Naive thymus-derived CD4-positive, alpha-beta T cell (primary cell): Measurements from ENCODE around the gene TP53TG5. TPM values are rescaled to one million over a fixed set of nuclear protein-coding genes. Genes with fewer than 3 reads are reported as not detected.

Experiments
- ATAC-seq: fragments of 150-1000 bp; cut with Tn5 transposase; 2 replicates; pipeline ENCODE4 v1.10.0; 2021; ENCODE audit warnings: mild to moderate bottlenecking, moderate library complexity
- CTCF ChIA-PET: fragments of 350-600 bp; sonication (Branson Sonifier 250); formaldehyde crosslinking; loops from one replicate; lab custom pipeline; 2021; ENCODE audit warnings: antibody characterized with exemption; lab: Charles Lee
- POLR2A ChIA-PET: fragments of 350-600 bp; sonication (Branson Sonifier 250); formaldehyde crosslinking; loops from one replicate; lab custom pipeline; 2021; ENCODE audit warnings: antibody characterized with exemption, inconsistent platforms; lab: Charles Lee
- DNase-seq, 9 donors: peaks; one replicate each; pipeline versions ENCODE4 v3.0.0 to v3.0.0-alpha.2; 2020 to 2022; ENCODE audit warnings: mixed read lengths in 1 of 9
- H3K27ac ChIP-seq: one replicate; pipeline ENCODE4 v1.7.0; 2013; ENCODE audit warnings: mild to moderate bottlenecking, low read depth, low read length, moderate library complexity
- H3K27me3 ChIP-seq, 2 donors: one replicate each; pipeline ENCODE4 v1.7.0; 2013; ENCODE audit warnings: low read length in 2 of 2, mild to moderate bottlenecking in 2 of 2, moderate library complexity in 2 of 2; ENCODE audit not compliant: control insufficient read depth in 2 of 2, insufficient read depth in 2 of 2
- H3K36me3 ChIP-seq, 3 experiments: 1 replicate in 2 of 3; 2 replicates in 1 of 3; pipeline ENCODE4 v1.7.0; 2013; ENCODE audit warnings: low read length in 3 of 3, mild to moderate bottlenecking in 3 of 3, moderate library complexity in 1 of 3; ENCODE audit not compliant: insufficient read depth in 3 of 3, control insufficient read depth in 2 of 3
- H3K4me1 ChIP-seq, 2 donors: one replicate each; pipeline ENCODE4 v1.7.0; 2013; ENCODE audit warnings: low read length in 2 of 2, mild to moderate bottlenecking in 2 of 2, moderate library complexity in 1 of 2; ENCODE audit not compliant: control insufficient read depth in 2 of 2, insufficient read depth in 2 of 2
- H3K4me3 ChIP-seq: 2 replicates; pipeline ENCODE4 v1.7.0; 2013; ENCODE audit warnings: mild to moderate bottlenecking, low read length
- H3K9me3 ChIP-seq, 3 experiments: 1 replicate in 2 of 3; 2 replicates in 1 of 3; pipeline ENCODE4 v1.7.0; 2013; ENCODE audit warnings: low read length in 3 of 3; ENCODE audit not compliant: control insufficient read depth in 2 of 3
- H3K27ac Mint-ChIP-seq, 9 donors: one replicate each; pipeline ENCODE4 v1.8.0; 2020 to 2022; ENCODE audit warnings: mixed read lengths in 9 of 9, mild to moderate bottlenecking in 8 of 9, moderate library complexity in 5 of 9, inconsistent platforms in 2 of 9
- H3K27me3 Mint-ChIP-seq, 5 donors: one replicate each; pipeline ENCODE4 v1.8.0; 2021 to 2022; ENCODE audit warnings: mixed read lengths in 5 of 5, mild to moderate bottlenecking in 1 of 5
- H3K36me3 Mint-ChIP-seq, 5 donors: one replicate each; pipeline ENCODE4 v1.8.0; 2020 to 2022; ENCODE audit warnings: mixed read lengths in 5 of 5, mild to moderate bottlenecking in 3 of 5, inconsistent platforms in 1 of 5
- H3K4me1 Mint-ChIP-seq, 7 donors: one replicate each; pipeline ENCODE4 v1.8.0; 2020 to 2022; ENCODE audit warnings: mixed read lengths in 7 of 7, mild to moderate bottlenecking in 3 of 7, inconsistent platforms in 1 of 7
- H3K4me3 Mint-ChIP-seq, 10 donors: one replicate each; pipeline ENCODE4 v1.8.0; 2020 to 2022; ENCODE audit warnings: mild to moderate bottlenecking in 10 of 10, mixed read lengths in 10 of 10, moderate library complexity in 6 of 10, inconsistent platforms in 2 of 10
- H3K9me3 Mint-ChIP-seq, 11 donors: one replicate each; pipeline ENCODE4 v1.8.0; 2020 to 2022; ENCODE audit warnings: mixed read lengths in 11 of 11, mild to moderate bottlenecking in 4 of 11, inconsistent platforms in 1 of 11, moderate library complexity in 1 of 11
- intact Hi-C, 2 donors: fragments of 100-400 bp; cut with micrococcal nuclease; formaldehyde crosslinking; loops; one replicate each; pipeline ENCODE4 v1.15.1; 2023
- polyA plus RNA-seq, 2 donors: library from polyadenylated mRNA; unstranded; fragments of 300-500 nt; fragmentation: Illumina TruSeq; gene quantifications; one replicate each; pipeline ENCODE4 v1.2.3, GENCODE V29; 2021
- total RNA-seq, 6 experiments: library from RNA in 5 of 6; stranded (reverse) in 5 of 6; gene quantifications; 1 replicate in 5 of 6; 2 replicates in 1 of 6; pipeline ENCODE4 v1.2.3 and lab custom pipeline; 2021 to 2026

The TP53TG5 gene
- total and polyA plus RNA-seq, 7 experiments from 2014 or later, result 0.14 to 0.48 (median 0.24) TPM; not detected in 2

DNA sequence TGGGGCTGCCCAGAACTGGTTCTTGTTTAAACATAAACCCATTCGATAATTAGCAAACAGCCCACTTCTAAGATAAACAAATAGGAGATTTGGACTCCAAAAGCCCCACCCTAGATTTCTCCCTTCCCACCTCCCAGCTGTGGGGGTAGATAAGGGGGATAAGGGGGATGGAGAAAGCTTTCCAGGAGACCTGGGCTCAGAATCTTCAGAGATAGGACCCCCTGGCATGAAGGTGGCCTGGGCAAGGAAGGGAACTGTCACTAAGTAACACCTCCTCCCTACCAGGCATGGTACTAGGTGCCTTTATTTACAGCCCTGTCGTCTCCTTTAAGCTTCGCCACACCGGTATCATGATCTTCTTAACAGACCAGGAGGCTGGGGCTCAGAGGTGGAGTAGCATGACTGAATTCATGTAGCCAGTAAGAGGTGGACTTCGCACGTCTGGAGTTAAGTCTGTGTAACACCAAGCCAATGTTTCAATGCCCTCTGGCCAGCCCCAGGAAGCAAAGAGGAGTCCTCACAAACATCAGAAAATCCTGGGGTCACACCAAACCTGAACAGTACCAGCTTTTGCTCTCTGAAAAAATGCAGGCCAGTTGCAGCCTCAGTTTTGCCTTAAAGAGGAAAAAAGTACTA is 34.5 kb downstream of the TP53TG5 start:
- Mint-ChIP-seq H3K9me3 (no peaks in the 10 kb centered on the region), H3K36me3 (peaks cover 0 to 1% (median 0%) of the 10 kb centered on the region in 5 donors), H3K4me1 (peaks cover 3 to 67% (median 7%) of the 10 kb centered on the region in 7 donors), H3K27ac (no peak overlapping the region), H3K27me3 (peaks cover 0 to 18% (median 7%) of the 10 kb centered on the region in 5 donors), H3K4me3 (no peak overlapping the region)
- Histone ChIP-seq H3K4me3 (no peak overlapping the region), H3K27ac (no peak overlapping the region), H3K9me3 (no peaks in the 10 kb centered on the region), H3K36me3 (no peaks in the 10 kb centered on the region), H3K27me3 (no peaks in the 10 kb centered on the region), H3K4me1 (peaks cover 4% of the 10 kb centered on the region in 2 donors)
- ChIA-PET CTCF (interaction anchor here (0.5 to 0.6 kb wide), 2 partner anchors 136 to 141 kb away, joined by 3 to 4 read pairs; no protein-coding TSS in a partner anchor), POLR2A (no interaction called here)
- DNase-seq, result no peak
- no peak for ATAC-seq
- intact Hi-C loops, result no loop called here

DNA sequence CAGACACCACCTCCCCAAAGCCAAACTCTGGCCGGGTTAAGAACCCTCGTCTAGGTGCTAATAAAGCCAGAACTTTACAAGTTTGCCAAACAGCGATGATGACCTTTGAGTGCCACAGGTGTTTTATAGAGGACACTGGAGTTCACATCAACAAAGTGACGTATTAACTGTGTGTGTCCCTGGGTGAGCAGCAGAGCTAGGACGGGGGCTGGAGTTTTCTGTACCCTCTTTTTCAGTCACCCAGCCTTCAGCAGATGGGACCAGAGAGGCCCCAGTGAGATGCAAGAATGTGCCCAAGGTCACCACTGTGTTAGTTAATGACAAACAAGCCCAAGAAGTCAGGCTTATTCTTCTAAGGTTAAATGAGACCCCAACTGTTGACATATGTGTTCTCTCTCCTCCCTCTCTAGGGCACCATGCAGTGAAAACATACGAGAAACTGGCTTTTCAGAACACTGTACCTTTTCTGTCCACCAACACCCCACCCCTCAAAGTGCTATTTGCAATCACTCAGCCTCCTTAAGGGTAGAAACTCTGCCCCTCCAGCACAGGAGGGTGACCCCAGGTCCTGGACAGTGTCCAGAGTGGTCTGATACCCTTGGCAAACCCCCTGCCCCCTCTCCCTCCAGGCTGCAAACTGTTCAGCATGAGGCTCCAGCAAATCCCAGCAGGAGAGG is 35.1 kb downstream of the TP53TG5 start:
- peaks cover 0 to 1% (median 0%) of the 10 kb centered on the region in 5 donors for H3K36me3 Mint-ChIP-seq
- intact Hi-C loops, result no loop called here
- no peaks in the 10 kb centered on the region for H3K9me3 Mint-ChIP-seq
- DNase-seq (no peak), ATAC-seq (no peak)
- ChIA-PET POLR2A (no interaction called here), CTCF (no interaction called here)
- Histone ChIP-seq H3K4me3 (no peak overlapping the region), H3K9me3 (no peaks in the 10 kb centered on the region), H3K27me3 (no peaks in the 10 kb centered on the region), H3K4me1 (peaks cover 4% of the 10 kb centered on the region in 2 donors), H3K36me3 (no peaks in the 10 kb centered on the region), H3K27ac (no peak overlapping the region)
- H3K27me3 Mint-ChIP-seq, result peaks cover 0 to 18% (median 7%) of the 10 kb centered on the region in 5 donors
- no peak overlapping the region for H3K27ac Mint-ChIP-seq
- H3K4me3 Mint-ChIP-seq, result no peak overlapping the region
- H3K4me1 Mint-ChIP-seq, result peaks cover 5 to 64% (median 7%) of the 10 kb centered on the region in 7 donors

DNA sequence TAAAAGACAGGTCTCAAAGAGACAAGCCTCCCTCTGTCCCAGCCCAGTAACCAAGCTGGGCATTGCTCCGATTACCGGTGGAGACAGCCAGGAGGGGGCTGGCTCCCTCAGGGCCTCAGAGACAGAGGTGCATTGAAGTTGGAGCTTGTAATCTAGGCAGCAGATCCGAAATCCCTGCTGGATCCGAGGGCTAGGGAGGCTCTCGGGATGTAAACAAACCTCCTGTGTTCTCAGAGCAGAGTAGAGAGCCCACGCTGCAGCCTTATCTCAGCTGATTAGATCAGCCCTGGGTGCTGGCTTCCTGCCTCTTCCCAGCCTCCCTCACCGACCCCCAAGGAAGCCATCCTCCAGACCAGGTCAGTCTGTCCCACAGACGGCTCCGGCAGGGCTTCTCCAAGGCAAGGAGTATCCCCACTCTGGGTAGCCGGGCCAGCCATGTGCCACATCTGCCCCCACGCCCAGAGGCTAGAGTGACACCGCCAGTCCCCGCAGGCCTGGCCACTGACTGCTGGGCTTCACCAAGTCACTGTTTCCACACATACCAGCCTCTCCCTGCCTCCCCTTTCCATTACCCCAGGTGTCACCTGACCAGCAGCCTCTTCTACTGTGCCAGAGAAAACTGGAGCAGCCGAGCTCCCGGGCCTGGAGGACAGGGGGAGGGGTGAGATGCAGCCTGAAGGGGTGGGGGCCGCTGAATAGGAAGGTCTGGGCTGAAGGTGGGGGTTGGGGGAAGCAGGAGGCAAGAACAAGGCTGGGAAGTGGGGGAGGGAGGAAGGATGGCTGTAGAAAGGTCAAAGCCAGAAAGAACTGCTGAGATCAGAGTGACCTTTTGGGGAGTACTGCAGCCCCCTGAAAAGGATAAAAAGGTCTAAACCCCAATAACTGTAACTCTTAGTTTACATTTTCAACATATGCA is 35.9 kb downstream of the TP53TG5 start:
- H3K27ac Mint-ChIP-seq, result no peak overlapping the region
- Histone ChIP-seq H3K4me3 (no peak overlapping the region), H3K27me3 (no peaks in the 10 kb centered on the region), H3K27ac (no peak overlapping the region), H3K4me1 (no peaks in the 10 kb centered on the region), H3K36me3 (no peaks in the 10 kb centered on the region), H3K9me3 (no peaks in the 10 kb centered on the region)
- H3K4me1 Mint-ChIP-seq, result peaks cover 0 to 60% (median 2%) of the 10 kb centered on the region in 7 donors
- no peak for ATAC-seq
- intact Hi-C loops, result no loop called here
- no peak overlapping the region for H3K4me3 Mint-ChIP-seq
- peaks cover 0 to 17% (median 7%) of the 10 kb centered on the region in 5 donors for H3K27me3 Mint-ChIP-seq
- CTCF ChIA-PET, result no interaction called here
- peaks cover 0 to 1% (median 0%) of the 10 kb centered on the region in 5 donors for H3K36me3 Mint-ChIP-seq
- no peak for DNase-seq
- H3K9me3 Mint-ChIP-seq, result no peaks in the 10 kb centered on the region
- POLR2A ChIA-PET, result no interaction called here

DNA sequence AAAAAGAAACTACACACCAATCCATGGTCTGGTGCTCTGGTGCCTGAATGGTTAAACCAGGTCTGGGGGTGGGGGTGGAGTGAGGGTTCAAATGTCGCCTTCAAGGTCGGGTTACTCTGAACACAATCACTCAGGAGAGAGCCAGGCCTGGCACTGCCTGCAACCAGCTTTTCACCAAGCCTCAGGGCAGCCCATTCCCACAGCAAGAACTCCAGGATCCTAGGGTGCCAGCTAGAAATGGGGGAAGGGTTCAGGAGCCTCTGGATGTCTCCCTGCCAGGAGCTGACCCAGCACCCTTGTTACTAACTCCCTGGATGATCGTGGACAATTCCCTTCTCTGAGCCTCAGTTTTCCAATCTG is 36.6 kb downstream of the TP53TG5 start:
- ATAC-seq (no peak), DNase-seq (no peak)
- Mint-ChIP-seq H3K27ac (no peak overlapping the region), H3K4me1 (peaks cover 0 to 53% (median 0%) of the 10 kb centered on the region in 7 donors), H3K4me3 (no peak overlapping the region), H3K36me3 (peaks cover 0 to 1% (median 0%) of the 10 kb centered on the region in 5 donors), H3K9me3 (no peaks in the 10 kb centered on the region), H3K27me3 (peaks cover 0 to 13% (median 4%) of the 10 kb centered on the region in 5 donors)
- CTCF ChIA-PET, result no interaction called here
- intact Hi-C loops, result no loop called here
- POLR2A ChIA-PET, result no interaction called here
- Histone ChIP-seq H3K27me3 (no peaks in the 10 kb centered on the region), H3K27ac (no peak overlapping the region), H3K4me1 (no peaks in the 10 kb centered on the region), H3K36me3 (no peaks in the 10 kb centered on the region), H3K4me3 (no peak overlapping the region), H3K9me3 (no peaks in the 10 kb centered on the region)

GRCh38 chr20:45340951-45341350 is 37.2 kb downstream of the TP53TG5 start:
- no peaks in the 10 kb centered on the region for H3K9me3 ChIP-seq
- Mint-ChIP-seq H3K4me3 (no peak overlapping the region), H3K27ac (peak overlapping the region in 1 of 9 donors; percentile 23), H3K4me1 (peaks cover 0 to 47% (median 0%) of the 10 kb centered on the region in 7 donors), H3K27me3 (peaks cover 0 to 7% (median 4%) of the 10 kb centered on the region in 5 donors), H3K36me3 (peaks cover 0 to 2% (median 0%) of the 10 kb centered on the region in 5 donors), H3K9me3 (no peaks in the 10 kb centered on the region)
- no peak overlapping the region for H3K4me3 ChIP-seq
- intact Hi-C loops, result no loop called here
- no peaks in the 10 kb centered on the region for H3K36me3 ChIP-seq
- no peaks in the 10 kb centered on the region for H3K4me1 ChIP-seq
- no peak for ATAC-seq
- H3K27me3 ChIP-seq, result no peaks in the 10 kb centered on the region
- H3K27ac ChIP-seq, result no peak overlapping the region
- DNase-seq, result no peak
- POLR2A ChIA-PET, result no interaction called here
- CTCF ChIA-PET, result interaction anchor here (0.6 kb wide), 1 partner anchor 429 kb away, joined by 3 read pairs; no protein-coding TSS in a partner anchor

DNA sequence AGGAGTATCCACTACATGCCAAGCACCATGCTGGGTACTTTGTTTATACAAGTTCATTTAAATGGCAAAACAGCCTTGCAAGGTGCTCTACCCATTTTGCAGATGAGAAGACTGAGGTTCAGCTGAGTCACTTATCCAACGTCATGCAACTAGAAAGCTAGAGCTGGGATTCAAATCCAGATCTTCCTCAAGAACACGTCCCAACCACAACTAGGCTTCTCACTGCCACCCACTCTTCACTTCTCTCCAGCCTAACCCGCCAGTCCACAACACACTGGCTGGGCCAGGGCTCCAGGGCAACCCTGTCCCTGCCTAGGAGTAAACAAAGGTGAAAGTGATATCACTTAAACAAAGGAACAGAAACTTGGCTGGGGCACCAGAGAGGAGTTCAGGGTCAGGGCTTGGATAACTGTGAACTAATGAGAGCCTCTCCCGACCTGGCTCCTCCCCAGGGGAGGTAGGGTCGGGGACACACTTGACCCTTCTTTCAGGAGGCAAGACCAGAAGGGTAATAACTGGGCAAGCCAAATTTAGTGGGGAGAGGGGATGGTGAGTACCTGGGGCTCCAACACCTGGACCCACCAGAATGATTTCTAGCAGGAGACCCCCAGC is 37.8 kb downstream of the TP53TG5 start:
- POLR2A ChIA-PET, result no interaction called here
- Mint-ChIP-seq H3K4me1 (peaks cover 0 to 41% (median 0%) of the 10 kb centered on the region in 7 donors), H3K36me3 (peaks cover 0 to 7% (median 0%) of the 10 kb centered on the region in 5 donors), H3K9me3 (no peaks in the 10 kb centered on the region), H3K27me3 (peaks cover 0 to 5% (median 1%) of the 10 kb centered on the region in 5 donors), H3K27ac (no peak overlapping the region), H3K4me3 (no peak overlapping the region)
- Histone ChIP-seq H3K27ac (no peak overlapping the region), H3K9me3 (no peaks in the 10 kb centered on the region), H3K4me1 (no peaks in the 10 kb centered on the region), H3K36me3 (no peaks in the 10 kb centered on the region), H3K27me3 (no peaks in the 10 kb centered on the region), H3K4me3 (no peak overlapping the region)
- DNase-seq (no peak), ATAC-seq (no peak)
- CTCF ChIA-PET, result no interaction called here
- intact Hi-C loops, result no loop called here
